Peyer's patch (tissue), 4 donors: ENCODE data around the gene NRL.

ENCODE experiments used
- CTCF ChIP-seq, 6 experiments: fragments of 450-650 bp in 4 of 6; fragments of 200-600 bp in 2 of 6; sonication (generic) in 1 of 6; IDR thresholded peaks; one replicate each; pipeline ENCODE4 v1.5.1; 2017 to 2019; ENCODE audit warnings: antibody characterized with exemption in 6 of 6, mild to moderate bottlenecking in 3 of 6, moderate library complexity in 1 of 6
- POLR2A ChIP-seq, 2 donors: fragments of 450-650 bp; IDR thresholded peaks; one replicate each; pipeline ENCODE4 v1.5.1; 2017; ENCODE audit warnings: antibody characterized with exemption in 2 of 2, mild to moderate bottlenecking in 2 of 2, moderate library complexity in 2 of 2

GRCh38 chr14:24147761-24148428 is 33.1 kb upstream of the NRL start:
- TF ChIP-seq CTCF (IDR thresholded peaks at IDR 0.05) (no peak), POLR2A (IDR thresholded peaks at IDR 0.05) (no peak)
